SK-N-DZ (cell line): Measurements from ENCODE around the gene CPSF3.
"Not testable (repeated sequence)": the region's sequence is repeated elsewhere in the genome, so short reads cannot be mapped to it uniquely, and the experiment has no call there.

ENCODE experiments used
- DNase-seq: peaks from one replicate; pipeline ENCODE4 v3.0.0-alpha.2; 2015; ENCODE audit warnings: low spot score

The CPSF3 gene

GRCh38 chr2:9513946-9514345 lies 90.5 kb downstream of the CPSF3 start:
- not testable (repeated sequence) for DNase-seq

GRCh38 chr2:9517118-9517782 lies 93.8 kb downstream of the CPSF3 start:
- DNase-seq, result no peak

GRCh38 chr2:9518163-9518562 lies 94.7 kb downstream of the CPSF3 start:
- DNase-seq, result no peak

- no peak for DNase-seq
Observed at GRCh38 chr2:9518780-9519179, 95.3 kb downstream of the CPSF3 start.

- DNase-seq, result no peak
Observed at GRCh38 chr2:9519250-9519649, 95.8 kb downstream of the CPSF3 start.
